Hepatocyte (in vitro differentiated cells): ENCODE measurements around the gene SRPRB. TPM values are rescaled to one million over a fixed set of nuclear protein-coding genes. Genes with fewer than 3 reads are reported as not detected.

Experiments
- DNase-seq: peaks from one replicate; pipeline ENCODE4 v3.0.0-alpha.2; 2016; ENCODE audit warnings: low spot score
- H2AFZ ChIP-seq: fragments of 200-600 bp; sonication (generic); 2 replicates; pipeline ENCODE4 v1.6.0; 2016; ENCODE audit warnings: antibody characterized with exemption, mild to moderate bottlenecking
- H3K27ac ChIP-seq: fragments of 200-600 bp; sonication (generic); 2 replicates; pipeline ENCODE4 v1.5.1; 2016; ENCODE audit warnings: mild to moderate bottlenecking
- H3K27me3 ChIP-seq: fragments of 200-600 bp; sonication (generic); 2 replicates; pipeline ENCODE4 v1.6.1; 2016
- H3K36me3 ChIP-seq: fragments of 200-600 bp; sonication (generic); replicated peaks from 2 replicates; pipeline ENCODE4 v1.5.1; 2016; ENCODE audit warnings: low read depth; ENCODE audit not compliant: insufficient read depth
- H3K4me1 ChIP-seq: fragments of 200-600 bp; sonication (generic); 2 replicates; pipeline ENCODE4 v1.5.1; 2016; ENCODE audit warnings: mild to moderate bottlenecking, moderate library complexity; ENCODE audit not compliant: insufficient read depth
- H3K4me2 ChIP-seq: fragments of 200-600 bp; sonication (generic); 2 replicates; pipeline ENCODE4 v1.6.0; 2016
- H3K4me3 ChIP-seq: fragments of 200-600 bp; sonication (generic); 2 replicates; pipeline ENCODE4 v1.5.1; 2016; ENCODE audit warnings: mild to moderate bottlenecking
- H3K79me2 ChIP-seq: fragments of 200-600 bp; sonication (generic); 2 replicates; pipeline ENCODE4 v1.6.0; 2017; ENCODE audit warnings: mild to moderate bottlenecking
- H3K9me2 ChIP-seq: fragments of 200-600 bp; sonication (generic); replicated peaks from 2 replicates; pipeline ENCODE4 v1.6.0; 2017; ENCODE audit warnings: mild to moderate bottlenecking; ENCODE audit not compliant: insufficient read depth
- H3K9me3 ChIP-seq: fragments of 200-600 bp; sonication (generic); 2 replicates; pipeline ENCODE4 v1.5.1; 2016; ENCODE audit warnings: low read depth, mild to moderate bottlenecking
- H4K20me1 ChIP-seq: fragments of 200-600 bp; sonication (generic); 2 replicates; pipeline ENCODE4 v1.6.0; 2016; ENCODE audit warnings: mild to moderate bottlenecking; ENCODE audit not compliant: insufficient read depth, poor library complexity, severe bottlenecking
- EZH2 ChIP-seq: fragments of 200-600 bp; sonication (generic); IDR thresholded peaks from 2 replicates; pipeline ENCODE4 v1.6.1; 2016; ENCODE audit warnings: antibody characterized with exemption, mild to moderate bottlenecking, borderline replicate concordance
- EZH2phosphoT487 ChIP-seq: fragments of 200-600 bp; sonication (generic); IDR thresholded peaks from one replicate; pipeline ENCODE4 v1.6.1; 2018; ENCODE audit warnings: antibody characterized with exemption, mild to moderate bottlenecking, low read depth, moderate library complexity; ENCODE audit not compliant: unreplicated experiment, severe bottlenecking
- WGBS: methylation state at CpG from one replicate; pipeline ENCODE4 v1.1.6; 2016; ENCODE audit warnings: low lambda C conversion rate; ENCODE audit errors: missing lambda C conversion rate; 5-methylcytosine and 5-hydroxymethylcytosine counted together
- polyA plus RNA-seq: library from polyadenylated mRNA; unstranded; fragments of >200 nt; fragmentation: Nextera tagmentation; extraction: Ambion mirVana; gene quantifications from 2 replicates; pipeline ENCODE4 v1.2.1, GENCODE V29; 2016
- total RNA-seq: library from RNA; depleted of rRNA; stranded (reverse); fragments of >200 nt; gene quantifications from 2 replicates; pipeline ENCODE4 v1.2.3, GENCODE V29; 2014
- TF ChIP-seq, protein P1 (sequence below): fragments of 200-600 bp; sonication (generic); IDR thresholded peaks from 2 replicates; pipeline ENCODE4 v1.5.1; 2016; ENCODE audit warnings: antibody characterized with exemption, mild to moderate bottlenecking; ENCODE audit not compliant: poor library complexity

The SRPRB gene
- total and polyA plus RNA-seq, 2 experiments from 2014 or later: 94.4 to 129 TPM

GRCh38 chr3:133859381-133860234 is 54.0 kb downstream of the SRPRB start:
- Histone ChIP-seq H3K79me2 (no peaks in the 10 kb centered on the region), H3K9me2 (no peaks in the 10 kb centered on the region), H3K27me3 (no peaks in the 10 kb centered on the region), H3K4me3 (no peak overlapping the region), H4K20me1 (no peaks in the 10 kb centered on the region), H3K4me1 (no peaks in the 10 kb centered on the region), H3K36me3 (no peaks in the 10 kb centered on the region), H3K4me2 (no peak overlapping the region), H3K9me3 (no peaks in the 10 kb centered on the region), H3K27ac (no peak overlapping the region), H2AFZ (no peak overlapping the region)
- no peak for DNase-seq
- TF ChIP-seq EZH2: no peak
- TF ChIP-seq EZH2phosphoT487: no peak
- TF ChIP-seq, protein P1, sequence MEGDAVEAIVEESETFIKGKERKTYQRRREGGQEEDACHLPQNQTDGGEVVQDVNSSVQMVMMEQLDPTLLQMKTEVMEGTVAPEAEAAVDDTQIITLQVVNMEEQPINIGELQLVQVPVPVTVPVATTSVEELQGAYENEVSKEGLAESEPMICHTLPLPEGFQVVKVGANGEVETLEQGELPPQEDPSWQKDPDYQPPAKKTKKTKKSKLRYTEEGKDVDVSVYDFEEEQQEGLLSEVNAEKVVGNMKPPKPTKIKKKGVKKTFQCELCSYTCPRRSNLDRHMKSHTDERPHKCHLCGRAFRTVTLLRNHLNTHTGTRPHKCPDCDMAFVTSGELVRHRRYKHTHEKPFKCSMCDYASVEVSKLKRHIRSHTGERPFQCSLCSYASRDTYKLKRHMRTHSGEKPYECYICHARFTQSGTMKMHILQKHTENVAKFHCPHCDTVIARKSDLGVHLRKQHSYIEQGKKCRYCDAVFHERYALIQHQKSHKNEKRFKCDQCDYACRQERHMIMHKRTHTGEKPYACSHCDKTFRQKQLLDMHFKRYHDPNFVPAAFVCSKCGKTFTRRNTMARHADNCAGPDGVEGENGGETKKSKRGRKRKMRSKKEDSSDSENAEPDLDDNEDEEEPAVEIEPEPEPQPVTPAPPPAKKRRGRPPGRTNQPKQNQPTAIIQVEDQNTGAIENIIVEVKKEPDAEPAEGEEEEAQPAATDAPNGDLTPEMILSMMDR: no peak
- 82% methylated on average over 12 of the region's 12 CpGs for WGBS

GRCh38 chr3:133860519-133860918 is 54.9 kb downstream of the SRPRB start:
- TF ChIP-seq EZH2 (no peak), EZH2phosphoT487 (no peak)
- TF ChIP-seq, protein P1: no peak
- no peaks in the 10 kb centered on the region for H3K4me1 ChIP-seq
- H3K79me2 ChIP-seq: no peaks in the 10 kb centered on the region
- no peak overlapping the region for H3K27ac ChIP-seq
- no peak overlapping the region for H2AFZ ChIP-seq
- no peak overlapping the region for H3K4me3 ChIP-seq
- no peak for DNase-seq
- H3K9me3 ChIP-seq: no peaks in the 10 kb centered on the region
- 88% methylated on average over 5 of the region's 5 CpGs for WGBS
- no peaks in the 10 kb centered on the region for H3K36me3 ChIP-seq
- no peaks in the 10 kb centered on the region for H3K27me3 ChIP-seq
- H3K4me2 ChIP-seq: no peak overlapping the region
- no peaks in the 10 kb centered on the region for H3K9me2 ChIP-seq
- no peaks in the 10 kb centered on the region for H4K20me1 ChIP-seq

- H3K36me3 ChIP-seq: no peaks in the 10 kb centered on the region
- TF ChIP-seq EZH2: no peak
- TF ChIP-seq, protein P1: no peak
- TF ChIP-seq EZH2phosphoT487: no peak
- no peak overlapping the region for H3K4me2 ChIP-seq
- WGBS: 92% methylated on average over 4 of the region's 4 CpGs
- H3K27ac ChIP-seq: no peak overlapping the region
- H3K9me2 ChIP-seq: no peaks in the 10 kb centered on the region
- no peaks in the 10 kb centered on the region for H3K4me1 ChIP-seq
- H3K79me2 ChIP-seq: no peaks in the 10 kb centered on the region
- H4K20me1 ChIP-seq: no peaks in the 10 kb centered on the region
- H3K27me3 ChIP-seq: no peaks in the 10 kb centered on the region
- H3K4me3 ChIP-seq: no peak overlapping the region
- no peak overlapping the region for H2AFZ ChIP-seq
- DNase-seq: no peak
- no peaks in the 10 kb centered on the region for H3K9me3 ChIP-seq
These were observed 56.5 kb downstream of the SRPRB start for GRCh38 chr3:133862161-133862560.
